GM12892 (cell line): ENCODE data around the gene AP1B1. TPM values are rescaled to one million over a fixed set of nuclear protein-coding genes. Genes with fewer than 3 reads are reported as not detected.
"Not testable (repeated sequence)": the region's sequence is repeated elsewhere in the genome, so short reads cannot be mapped to it uniquely, and the experiment has no call there.

Source experiments
- DNase-seq: peaks from one replicate; pipeline ENCODE4 v3.0.0; 2011; ENCODE audit not compliant: insufficient read length
- FAIRE-seq: peaks from 2 replicates; lab custom pipeline; 2011; peaks lifted over from hg19 to GRCh38; lab: Jason Lieb, UNC
- POLR2A ChIP-seq: IDR thresholded peaks from 2 replicates; pipeline ENCODE4 v1.6.1; 2011; ENCODE audit warnings: low read depth, low read length, control low read depth
- POLR2AphosphoS5 ChIP-seq: IDR thresholded peaks from 2 replicates; pipeline ENCODE4 v1.6.1; 2011; ENCODE audit warnings: low read depth, low read length, control low read depth
- TAF1 ChIP-seq: IDR thresholded peaks from 2 replicates; pipeline ENCODE4 v1.6.1; 2011; ENCODE audit warnings: low read depth, mild to moderate bottlenecking, control low read depth, low read length, borderline replicate concordance
- polyA plus RNA-seq: library from polyadenylated mRNA; unstranded; fragments of >200 nt; gene quantifications from one replicate; pipeline ENCODE4 v1.2.1, GENCODE V29; 2012; ENCODE audit warnings: missing spikeins, inconsistent platforms; ENCODE audit not compliant: missing spikeins

AP1B1 gene
- 28.3 TPM for polyA plus RNA-seq

DNA sequence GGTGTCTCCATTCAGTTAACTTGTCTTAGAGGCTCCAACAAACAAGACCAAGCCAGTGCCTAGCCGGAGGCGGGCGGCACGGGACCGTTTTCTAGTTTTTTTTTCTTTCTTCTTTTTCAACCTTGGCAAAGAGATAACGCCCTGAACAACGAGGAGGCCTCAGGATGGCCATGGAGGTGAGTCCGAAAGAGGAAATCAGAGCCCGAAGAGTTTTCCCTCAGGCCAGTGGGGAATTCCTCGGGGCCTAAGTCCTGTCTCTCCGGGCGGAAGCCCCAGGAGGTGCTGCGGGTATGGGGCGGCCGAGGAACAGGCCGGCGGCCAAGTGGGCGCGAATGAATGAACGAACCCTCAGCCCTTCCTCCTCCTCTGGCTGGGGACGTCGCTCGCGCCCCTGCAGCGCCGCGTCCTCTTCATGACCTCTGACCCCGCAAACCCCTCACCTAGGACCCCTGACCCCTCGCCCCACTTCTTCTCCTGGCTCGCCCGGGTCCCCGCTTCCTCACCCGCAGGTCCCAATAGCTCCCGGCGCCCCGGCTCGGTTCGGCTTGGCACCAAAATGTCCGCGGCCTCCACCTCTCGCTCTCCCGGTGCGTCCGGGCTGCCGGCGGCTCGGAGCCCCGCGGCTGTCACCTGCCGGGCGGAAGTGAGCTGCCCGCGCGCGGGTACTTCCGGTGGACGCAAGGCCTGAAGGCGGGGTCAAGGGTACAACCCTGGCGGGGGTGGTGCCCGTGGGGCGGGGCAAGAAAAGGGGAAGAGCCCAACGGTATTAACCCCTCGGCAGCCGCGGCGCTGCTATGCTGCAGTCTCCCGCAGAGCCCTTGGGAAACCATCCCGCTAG lies at the start of gene AP1B1:
TSS of gene AP1B1 (minus strand) at position 650 of the 838 bp plus-strand sequence. CDS start 21,327 bp downstream, outside the sequence.
- DNase-seq (peak; percentile 94), FAIRE-seq (peak; percentile 97)
- TF ChIP-seq POLR2AphosphoS5 (peak; percentile 43; the same call in 1 of the 2 replicates), POLR2A (peak; percentile 90), TAF1 (peak; percentile 61)

DNA sequence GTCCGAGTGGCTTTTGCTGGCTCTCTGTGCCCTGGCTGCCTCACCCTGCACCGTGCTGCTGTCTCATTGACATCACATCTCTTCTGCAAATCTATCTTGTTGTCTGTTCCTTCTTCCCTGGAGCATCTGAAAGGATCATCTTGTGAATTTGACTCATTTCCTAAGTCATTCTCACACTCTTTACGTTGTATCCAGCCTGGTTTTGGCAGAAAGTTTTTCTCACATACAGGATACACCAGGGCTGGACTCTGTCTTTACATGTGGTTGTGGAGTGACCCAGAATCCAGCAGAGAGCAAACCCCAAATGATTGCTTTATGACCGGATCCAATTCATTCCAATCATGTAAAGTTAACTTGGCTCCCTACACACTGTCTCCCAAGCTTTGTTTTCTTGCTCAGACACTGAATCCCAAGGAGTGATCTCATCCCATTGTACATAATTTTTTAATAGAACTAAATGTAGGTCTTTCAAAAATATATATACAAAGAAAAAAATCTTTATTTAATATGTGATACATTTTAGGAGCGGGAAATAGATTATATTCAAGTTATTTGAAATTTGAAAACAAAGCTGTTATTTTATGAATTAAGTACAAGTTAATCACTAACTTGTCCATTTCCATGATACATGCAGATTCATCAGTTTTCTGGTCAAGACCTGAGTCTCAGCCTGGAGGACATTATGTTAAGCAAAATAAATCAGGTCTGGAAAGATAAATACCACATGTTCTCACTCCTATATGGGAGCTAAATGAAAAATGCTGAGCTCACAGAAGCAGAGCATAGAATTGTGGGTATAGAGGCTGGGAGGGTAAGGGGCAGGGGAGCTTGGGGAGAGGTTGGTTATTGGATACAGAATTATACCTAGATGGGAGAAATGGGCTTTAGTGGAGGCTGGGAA lies 47.1 kb upstream of the AP1B1 start:
- DNase-seq (no peak), FAIRE-seq (no peak)
- no peak for TF ChIP-seq POLR2AphosphoS5

DNA sequence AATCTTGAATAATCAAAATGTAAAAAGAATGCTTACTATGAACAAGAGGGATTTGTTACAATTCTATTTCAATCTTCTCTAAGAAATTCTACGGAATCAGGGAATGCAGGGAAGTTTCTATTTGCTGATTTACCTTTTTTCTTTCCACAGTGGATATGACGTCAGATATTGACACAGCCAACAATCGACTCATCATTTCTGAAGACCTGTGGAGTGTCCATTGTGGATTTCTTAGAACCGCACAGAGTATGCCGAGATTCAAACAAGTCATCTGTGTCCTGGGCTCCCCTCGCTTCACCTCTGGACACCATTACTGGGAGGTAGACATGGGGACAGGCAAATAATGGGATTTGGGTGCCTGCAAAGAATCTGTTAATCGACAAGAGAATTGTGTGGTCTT lies 45.9 kb upstream of the AP1B1 start:
- FAIRE-seq (no peak), DNase-seq (no peak)
- TF ChIP-seq TAF1 (no peak), POLR2AphosphoS5 (no peak), POLR2A (no peak)

DNA sequence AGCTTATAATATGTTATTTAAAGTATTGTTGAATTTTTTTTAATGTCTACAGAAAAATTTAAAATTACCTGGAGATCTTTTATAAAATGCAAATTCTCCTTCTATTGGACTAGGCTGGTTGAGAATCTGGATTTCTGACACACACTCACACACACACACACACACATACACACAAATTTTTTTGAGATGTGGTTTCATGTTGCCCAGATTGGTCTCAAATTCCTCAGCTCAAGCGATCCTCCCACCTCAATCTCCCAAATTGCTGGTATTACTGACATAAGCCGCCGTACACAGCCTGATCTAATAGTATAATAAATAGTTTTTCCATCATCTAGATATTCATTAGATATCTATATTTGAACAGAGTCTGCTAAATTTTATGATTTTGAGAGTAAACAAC lies 45.5 kb upstream of the AP1B1 start:
- TF ChIP-seq POLR2AphosphoS5 (no peak), TAF1 (no peak), POLR2A (no peak)
- no peak for FAIRE-seq

DNA sequence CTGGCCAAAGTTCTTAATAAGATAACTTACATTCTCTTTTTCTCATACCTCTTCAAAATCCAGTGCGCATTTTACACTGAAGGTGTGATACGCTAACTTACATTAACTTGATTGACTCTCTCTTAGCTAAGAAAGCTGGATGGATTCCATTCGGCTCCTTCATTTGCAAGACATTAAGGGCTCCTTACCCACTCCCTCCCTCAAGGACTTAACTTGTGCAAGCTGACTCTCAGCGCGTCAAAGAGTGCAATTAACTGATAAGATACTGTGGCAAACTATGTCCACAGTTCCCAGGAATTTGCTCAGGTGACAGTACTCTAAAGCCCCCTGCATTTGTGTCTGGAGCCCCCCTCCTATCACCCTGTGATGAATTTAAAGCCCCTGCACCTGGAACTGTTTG lies 43.6 kb upstream of the AP1B1 start:
- DNase-seq (no peak), FAIRE-seq (no peak)
- TF ChIP-seq POLR2AphosphoS5: no peak
- no peak for TF ChIP-seq POLR2A
- no peak for TF ChIP-seq TAF1

More for the DNA sequence above, 45.5 kb upstream of the AP1B1 start:
- DNase-seq: no peak

DNA sequence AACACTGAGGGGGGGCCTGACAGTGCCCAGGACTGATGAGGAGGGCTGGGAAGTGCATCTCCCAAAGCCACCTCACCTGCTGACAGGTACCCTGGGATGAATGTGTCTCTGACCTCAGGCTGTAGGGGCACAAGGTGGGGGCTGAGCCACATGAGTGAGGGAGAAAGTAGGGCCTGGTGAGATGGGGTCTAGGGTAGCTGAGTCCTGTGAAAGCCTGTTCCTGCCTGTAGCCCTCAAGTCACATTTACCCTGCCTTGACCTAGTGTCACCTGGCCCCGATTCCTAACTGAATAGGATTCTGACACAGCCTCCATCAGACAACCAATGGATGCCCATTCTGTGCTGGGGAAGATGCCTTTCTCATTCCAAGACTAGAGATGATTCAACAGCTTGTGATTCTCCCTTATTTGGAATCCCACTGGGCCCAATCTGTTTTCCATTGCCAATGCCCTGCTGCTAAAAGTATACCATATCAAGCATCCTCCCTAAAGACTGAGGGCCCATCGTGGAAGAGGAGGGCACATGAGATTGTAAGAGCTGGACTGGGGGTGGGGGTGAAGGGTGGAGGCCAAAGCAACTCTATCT lies 38.9 kb upstream of the AP1B1 start:
- no peak for DNase-seq
- no peak for FAIRE-seq
- TF ChIP-seq POLR2A (no peak), TAF1 (no peak), POLR2AphosphoS5 (no peak)

DNA sequence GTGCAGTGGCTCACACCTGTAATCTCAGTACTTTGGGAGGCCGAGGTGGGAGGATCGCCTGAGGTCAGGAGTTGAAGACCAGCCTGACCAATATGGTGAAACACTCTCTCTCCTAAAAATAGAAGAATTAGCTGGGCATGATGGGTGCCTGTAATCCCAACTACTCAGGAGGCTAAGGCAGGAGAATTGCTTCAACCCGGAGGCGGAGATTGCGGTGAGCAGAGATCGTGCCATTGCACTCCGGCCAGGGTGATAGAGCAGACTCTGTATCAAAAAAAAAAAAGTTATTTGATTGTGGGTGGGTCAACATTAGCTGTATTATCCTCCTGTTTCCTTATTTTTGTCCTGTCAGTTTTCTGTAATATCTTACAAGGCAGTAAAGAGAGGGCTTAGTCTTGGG lies 38.1 kb upstream of the AP1B1 start:
- no peak for DNase-seq
- TF ChIP-seq TAF1 (no peak), POLR2A (no peak), POLR2AphosphoS5 (no peak)
- no peak for FAIRE-seq

DNA sequence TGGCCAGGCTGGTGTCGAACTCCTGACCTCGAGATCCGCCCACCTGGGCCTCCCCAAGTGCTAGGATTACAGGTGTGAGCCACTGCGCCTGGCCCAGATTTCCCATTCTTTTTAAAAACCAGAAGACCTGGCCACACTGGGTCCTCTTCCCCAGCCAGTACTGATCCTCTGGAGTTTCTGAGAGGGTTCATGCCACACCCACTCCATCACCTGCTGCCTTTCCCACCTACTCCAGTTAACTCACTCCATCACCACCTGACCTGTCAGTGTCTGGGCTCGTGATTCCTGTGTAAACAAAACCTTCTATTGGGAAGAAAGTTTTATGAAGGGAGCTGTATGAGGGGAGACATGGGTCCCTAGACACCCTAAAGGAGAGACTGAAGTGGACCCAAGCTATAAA lies 30.3 kb upstream of the AP1B1 start:
- FAIRE-seq, DNase-seq: not testable (repeated sequence)

DNA sequence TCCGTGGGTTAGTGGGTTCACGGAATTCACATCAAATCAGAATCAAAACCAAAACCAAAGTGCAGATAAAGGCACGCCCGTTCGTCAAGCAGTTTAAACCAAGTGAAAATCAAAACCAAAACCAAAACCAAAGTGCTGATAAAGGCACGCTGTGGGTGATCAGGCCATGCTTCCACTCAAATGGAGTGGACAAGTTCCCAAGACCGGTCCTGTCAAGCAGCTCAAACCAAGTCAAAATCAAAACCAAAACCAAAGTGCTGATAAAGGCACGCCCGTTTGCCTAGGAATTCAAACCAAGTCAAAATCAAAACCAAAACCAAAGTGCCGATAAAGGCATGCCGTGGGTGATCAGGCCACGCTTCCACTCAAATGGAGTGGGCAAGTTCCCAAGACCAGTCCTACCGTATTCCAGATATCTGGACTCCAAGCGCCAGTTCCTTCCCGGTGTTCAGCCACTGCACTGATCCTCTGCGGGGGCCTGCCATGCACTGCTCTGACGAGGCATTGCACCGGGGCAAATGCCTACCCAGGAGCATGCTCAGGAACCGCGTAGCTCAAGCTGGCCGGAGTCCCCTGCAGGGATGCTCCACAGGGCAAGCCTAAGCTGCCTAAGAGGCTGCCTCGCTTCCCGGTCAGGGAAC lies 26.7 kb upstream of the AP1B1 start:
- peak; percentile 89 for FAIRE-seq
- DNase-seq: not testable (repeated sequence)

DNA sequence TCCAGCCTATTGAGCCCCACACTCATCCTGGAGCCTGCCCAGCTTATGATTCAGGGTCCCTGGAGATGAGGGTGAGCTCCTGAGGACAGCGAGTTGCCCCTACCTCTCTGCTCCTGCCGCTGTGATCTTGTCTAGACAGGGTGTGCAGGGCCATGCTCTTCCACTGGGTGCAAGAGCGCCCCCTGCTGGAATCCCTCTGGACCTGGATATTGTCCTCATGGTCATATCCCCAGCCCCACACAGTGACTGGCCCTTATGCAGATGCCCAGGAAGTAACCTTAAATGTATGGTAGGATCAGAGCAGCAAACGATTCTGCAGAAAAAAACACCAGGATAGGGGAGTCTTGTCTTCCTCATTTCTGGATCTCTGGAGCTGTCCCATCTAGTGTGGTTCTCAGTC lies 24.4 kb upstream of the AP1B1 start:
- FAIRE-seq: peak; percentile 98
- DNase-seq: not testable (repeated sequence)

DNA sequence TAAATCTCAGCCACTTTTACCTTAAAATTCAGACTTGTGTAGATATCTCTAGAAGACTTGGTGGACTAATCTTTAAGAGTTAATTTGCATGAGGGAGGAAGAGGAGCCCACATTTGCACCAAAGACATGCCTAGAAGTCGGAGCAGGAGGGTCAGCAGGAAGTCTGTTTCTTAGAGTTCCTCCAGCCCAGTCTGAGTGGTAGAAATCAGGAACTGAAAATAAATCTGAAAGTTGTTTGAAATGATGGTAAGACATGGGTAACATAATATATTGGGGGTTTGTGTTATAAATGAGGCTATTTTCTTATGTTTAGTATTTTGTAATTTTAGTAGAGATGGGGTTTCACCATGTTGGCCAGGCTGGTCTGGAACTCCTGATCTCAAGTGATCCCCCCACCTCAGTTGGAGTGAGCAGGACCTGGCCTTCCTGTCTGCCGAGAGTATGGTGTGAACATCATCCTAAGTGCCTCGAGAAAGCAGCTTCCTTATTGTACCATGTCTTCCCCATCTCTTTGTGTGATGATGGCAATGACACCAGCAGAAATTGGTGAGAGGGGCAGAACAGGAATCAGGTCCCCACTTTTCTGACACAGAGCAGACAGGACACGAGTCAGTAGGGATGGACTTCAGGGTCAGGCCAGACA lies 23.3 kb upstream of the AP1B1 start:
- DNase-seq: not testable (repeated sequence)
- FAIRE-seq: peak; percentile 96

DNA sequence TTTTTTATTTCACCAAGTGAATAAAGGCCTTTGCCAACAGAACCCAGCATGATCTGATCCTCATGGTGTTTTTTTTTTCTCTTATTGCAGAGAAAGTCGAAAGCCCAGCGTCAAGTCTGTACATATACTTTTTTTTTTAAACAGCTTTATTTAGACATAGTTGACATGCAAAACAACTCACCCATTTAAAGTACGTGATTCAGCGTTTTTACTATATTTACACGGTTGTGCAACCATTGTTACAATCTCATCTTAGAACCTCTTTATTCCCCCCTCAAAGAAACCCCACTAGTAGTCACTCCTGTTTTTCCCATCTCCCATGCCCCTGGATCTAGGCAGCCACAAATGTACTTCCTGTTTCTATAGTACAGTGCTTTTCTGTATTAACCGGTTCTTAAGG lies 20.6 kb upstream of the AP1B1 start:
- FAIRE-seq (no peak), DNase-seq (no peak)
- TF ChIP-seq POLR2A (no peak), TAF1 (no peak), POLR2AphosphoS5 (no peak)

DNA sequence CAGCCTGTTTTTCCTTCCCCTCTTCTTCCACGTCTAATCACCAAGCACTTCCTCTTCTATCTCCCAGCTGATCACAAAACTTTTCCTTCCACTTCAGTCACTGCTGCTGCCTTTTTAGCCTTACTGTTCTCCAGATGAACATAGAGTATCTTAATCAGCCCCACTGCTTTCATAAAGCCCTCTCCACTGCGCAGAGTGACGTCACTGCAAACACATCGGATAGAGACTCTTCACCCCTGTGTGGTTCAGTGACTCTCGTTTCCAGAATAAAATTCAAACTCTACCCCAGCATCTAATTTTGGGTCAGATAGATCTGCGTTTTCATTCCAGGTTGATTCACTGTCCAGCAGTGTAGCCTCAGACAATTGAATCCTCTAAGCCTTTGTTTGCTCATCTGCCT lies 13.2 kb upstream of the AP1B1 start:
- not testable (repeated sequence) for DNase-seq, FAIRE-seq
